SK-N-MC (cell line): ENCODE results near the gene DPH1.
"Not testable (repeated sequence)": the region's sequence is repeated elsewhere in the genome, so short reads cannot be mapped to it uniquely, and the experiment has no call there.

Experiments used
- DNase-seq: peaks from one replicate; pipeline ENCODE4 v3.0.0-alpha.2; 2011; ENCODE audit warnings: low read depth, low spot score
- H3K27ac ChIP-seq: fragments of 200-600 bp; sonication (generic); 2 replicates; pipeline ENCODE4 v1.5.1; 2016; ENCODE audit warnings: mixed run types
- H3K36me3 ChIP-seq: fragments of 200-600 bp; sonication (generic); 2 replicates; pipeline ENCODE4 v1.6.1; 2017; ENCODE audit warnings: antibody characterized with exemption, low read length, mixed read lengths; ENCODE audit not compliant: insufficient read depth
- H3K4me3 ChIP-seq: fragments of 200-600 bp; sonication (generic); 2 replicates; pipeline ENCODE4 v1.5.1; 2016
- H3K9ac ChIP-seq: fragments of 200-600 bp; sonication (generic); 2 replicates; pipeline ENCODE4 v1.8.0; 2017; ENCODE audit warnings: mixed run types, mixed read lengths; ENCODE audit not compliant: insufficient read length
- H3K9me3 ChIP-seq: fragments of 200-600 bp; sonication (generic); 2 replicates; pipeline ENCODE4 v1.6.1; 2017; ENCODE audit warnings: low read depth, mild to moderate bottlenecking, antibody characterized with exemption, low read length, moderate library complexity, mixed read lengths
- EZH2 ChIP-seq: fragments of 200-600 bp; sonication (generic); IDR thresholded peaks from one replicate; pipeline ENCODE4 v1.6.1; 2017; ENCODE audit warnings: antibody characterized with exemption
- FOXP2 ChIP-seq: optimal IDR thresholded peaks from 2 replicates; pipeline ENCODE3; 2011; ENCODE audit warnings: mild to moderate bottlenecking, moderate library complexity; ENCODE audit not compliant: insufficient read depth; ENCODE audit errors: extremely low read length, control extremely low read depth
- POLR2AphosphoS5 ChIP-seq: IDR thresholded peaks from 2 replicates; pipeline ENCODE4 v1.6.1; 2012; ENCODE audit warnings: mild to moderate bottlenecking, low read depth, low read length, borderline replicate concordance

Gene DPH1

DNA sequence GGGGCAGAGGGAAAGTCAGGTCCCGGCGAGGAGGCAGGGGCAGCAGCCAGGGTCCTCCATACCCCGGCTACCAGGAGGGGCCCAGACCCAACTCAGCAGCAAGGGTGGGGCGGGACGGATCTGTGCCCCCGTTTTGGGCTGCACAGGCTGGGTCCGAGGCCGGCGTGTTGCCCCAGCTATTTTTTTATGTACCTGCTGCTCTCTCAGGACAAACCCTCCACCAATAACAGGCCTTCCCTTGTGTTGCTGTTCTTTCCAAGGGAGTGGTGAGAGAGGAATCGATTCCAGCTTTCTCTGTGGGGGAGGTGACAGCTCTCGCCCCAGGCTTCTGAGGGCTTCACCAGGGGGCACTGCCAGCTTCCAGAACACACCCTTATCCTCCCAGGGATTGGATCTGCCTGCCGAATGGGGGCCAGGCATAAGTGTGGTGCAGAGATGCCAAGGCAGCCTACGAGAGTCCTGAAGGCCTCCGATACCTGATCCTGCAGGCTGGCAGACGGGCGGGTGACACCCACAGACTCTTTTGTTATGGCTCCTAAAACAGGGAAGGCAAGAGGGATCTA lies 27.1 kb upstream of the DPH1 start:
- no peak for DNase-seq
- TF ChIP-seq FOXP2 (no peak), EZH2 (no peak), POLR2AphosphoS5 (no peak)
- Histone ChIP-seq H3K9me3 (no peaks in the 10 kb centered on the region), H3K36me3 (no peaks in the 10 kb centered on the region), H3K4me3 (no peak overlapping the region), H3K27ac (peak overlapping the region; percentile 42; the same call in 1 of the 2 replicates), H3K9ac (no peak overlapping the region)

- DNase-seq, result no peak
- Histone ChIP-seq H3K4me3 (no peak overlapping the region), H3K36me3 (no peaks in the 10 kb centered on the region), H3K9me3 (no peaks in the 10 kb centered on the region), H3K9ac (no peak overlapping the region), H3K27ac (no peak overlapping the region)
- TF ChIP-seq POLR2AphosphoS5 (no peak), FOXP2 (no peak), EZH2 (no peak)
Measured at GRCh38 chr17:2003525-2003924, 26.4 kb upstream of the DPH1 start.

GRCh38 chr17:2004435-2004952 lies 25.5 kb upstream of the DPH1 start:
- no peaks in the 10 kb centered on the region for H3K36me3 ChIP-seq
- TF ChIP-seq POLR2AphosphoS5, result no peak
- no peak for TF ChIP-seq FOXP2
- H3K9ac ChIP-seq, result no peak overlapping the region
- H3K27ac ChIP-seq, result no peak overlapping the region
- DNase-seq, result no peak
- no peak overlapping the region for H3K4me3 ChIP-seq
- H3K9me3 ChIP-seq, result no peaks in the 10 kb centered on the region

DNA sequence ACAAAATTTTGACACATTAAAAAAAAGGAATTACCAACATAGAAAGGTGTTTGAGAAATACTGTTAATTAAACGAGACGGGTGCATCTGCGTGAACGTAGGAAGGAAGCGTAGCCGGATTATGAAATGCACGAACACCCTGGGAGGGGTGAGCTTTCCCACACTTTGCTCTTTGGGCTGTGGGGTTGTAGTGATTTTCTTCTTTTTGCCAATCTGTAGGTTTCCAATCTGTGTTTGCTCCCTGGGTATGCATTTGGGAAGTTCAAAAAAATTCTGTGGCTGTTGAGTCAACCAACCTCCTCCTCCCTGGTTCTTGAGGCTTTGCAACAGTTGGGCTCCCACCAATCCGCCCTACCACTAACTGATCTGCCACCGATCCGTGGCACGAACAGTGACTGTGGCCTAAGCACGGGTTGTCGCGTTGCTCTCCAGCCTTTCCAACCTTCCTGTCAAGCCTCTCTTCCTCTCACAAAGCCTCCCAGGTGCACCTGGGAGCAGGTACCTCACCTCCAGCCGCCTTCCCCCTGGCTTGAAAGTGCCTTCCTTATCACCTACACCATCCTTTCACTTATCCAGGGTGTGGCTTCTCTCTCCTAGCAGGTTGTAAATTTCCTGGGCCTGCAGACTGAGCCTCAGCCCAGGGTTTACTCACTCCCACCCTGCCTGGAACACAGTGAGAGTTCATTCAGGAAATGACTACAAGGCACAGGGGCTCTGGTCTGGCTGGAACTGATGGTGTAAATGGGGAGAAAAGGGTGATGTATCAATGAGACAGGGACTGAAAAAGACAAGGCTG lies 21.4 kb upstream of the DPH1 start:
- no peak overlapping the region for H3K4me3 ChIP-seq
- no peak for DNase-seq
- H3K27ac ChIP-seq, result no peak overlapping the region
- H3K9me3 ChIP-seq, result no peaks in the 10 kb centered on the region
- TF ChIP-seq FOXP2 (no peak), POLR2AphosphoS5 (no peak), EZH2 (no peak)
- H3K9ac ChIP-seq, result no peak overlapping the region
- H3K36me3 ChIP-seq, result no peaks in the 10 kb centered on the region

DNA sequence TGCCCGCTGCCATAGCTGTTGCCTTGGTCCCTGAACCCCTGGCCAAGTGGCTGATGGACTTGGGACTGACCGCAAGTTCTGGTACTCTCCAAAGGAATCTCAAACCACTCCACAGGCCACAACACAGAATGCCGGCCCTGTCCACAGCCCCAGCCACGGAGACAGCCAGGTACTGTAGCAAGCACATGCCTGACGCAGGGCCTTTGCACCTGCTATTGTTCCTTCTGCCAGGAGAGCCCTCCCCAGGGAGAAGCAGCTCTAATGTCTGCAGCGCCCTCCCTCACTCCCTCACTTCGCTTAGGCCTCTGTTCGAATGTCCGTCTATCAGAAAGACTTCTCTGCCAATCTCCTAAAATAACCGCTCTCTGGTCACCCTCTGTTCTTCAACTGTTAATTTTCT lies 20.2 kb upstream of the DPH1 start:
- H3K9me3 ChIP-seq, result no peaks in the 10 kb centered on the region
- H3K4me3 ChIP-seq, result no peak overlapping the region
- no peak for DNase-seq
- no peaks in the 10 kb centered on the region for H3K36me3 ChIP-seq
- H3K9ac ChIP-seq, result no peak overlapping the region
- no peak for TF ChIP-seq FOXP2
- no peak for TF ChIP-seq POLR2AphosphoS5
- no peak for TF ChIP-seq EZH2
- no peak overlapping the region for H3K27ac ChIP-seq

DNA sequence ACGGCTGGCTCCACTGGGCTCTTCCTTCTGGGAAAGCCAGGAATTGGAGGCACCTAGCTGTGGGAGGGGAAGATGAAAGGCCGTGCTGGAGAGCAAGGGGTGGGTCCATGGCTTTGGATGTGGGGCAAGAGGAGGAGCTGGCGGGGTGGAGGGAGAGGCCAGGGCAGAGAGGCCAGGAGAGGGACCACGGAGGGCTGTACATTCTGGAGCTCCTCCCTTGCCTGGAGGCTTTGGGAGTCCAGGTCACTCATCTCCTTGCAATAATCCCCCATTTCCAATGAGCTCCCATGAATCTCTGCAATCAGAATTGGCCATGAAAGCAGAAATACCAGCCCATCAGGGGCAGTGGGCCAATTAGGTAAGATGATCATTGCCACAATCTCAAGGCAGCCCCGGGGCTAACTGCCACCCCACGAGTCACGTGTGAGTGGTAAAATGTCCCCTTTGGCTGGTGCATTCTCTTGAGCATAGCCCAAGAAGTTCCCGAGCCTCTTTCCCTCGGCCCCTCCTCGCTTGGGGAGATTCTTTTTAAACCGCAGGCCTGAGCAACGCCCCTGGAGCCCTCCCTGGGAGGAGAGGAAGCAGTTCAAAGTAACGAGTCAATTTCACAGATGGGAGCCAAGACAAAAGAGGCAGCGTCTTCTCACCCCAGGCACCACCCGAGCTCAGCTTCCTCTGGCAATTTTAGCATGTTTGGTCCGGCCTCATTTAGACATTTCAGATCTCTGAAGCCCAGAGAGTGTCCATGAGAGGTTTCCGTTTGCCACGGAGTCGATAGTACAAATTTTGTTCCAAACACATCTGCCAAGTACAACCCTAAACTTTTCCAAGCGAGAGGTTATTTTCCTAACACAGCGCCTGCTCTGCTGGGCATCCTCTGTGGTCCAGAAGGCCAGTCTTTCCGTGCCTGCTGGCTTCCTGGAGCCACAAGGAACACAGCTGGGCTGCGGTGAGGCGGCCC lies 18.3 kb upstream of the DPH1 start:
- DNase-seq, result peak; percentile 16
- Histone ChIP-seq H3K36me3 (no peaks in the 10 kb centered on the region), H3K4me3 (peak overlapping the region; percentile 71), H3K27ac (peak overlapping the region; percentile 91), H3K9ac (peak overlapping the region; percentile 57), H3K9me3 (no peaks in the 10 kb centered on the region)
- TF ChIP-seq FOXP2 (no peak), EZH2 (no peak), POLR2AphosphoS5 (no peak)

DNA sequence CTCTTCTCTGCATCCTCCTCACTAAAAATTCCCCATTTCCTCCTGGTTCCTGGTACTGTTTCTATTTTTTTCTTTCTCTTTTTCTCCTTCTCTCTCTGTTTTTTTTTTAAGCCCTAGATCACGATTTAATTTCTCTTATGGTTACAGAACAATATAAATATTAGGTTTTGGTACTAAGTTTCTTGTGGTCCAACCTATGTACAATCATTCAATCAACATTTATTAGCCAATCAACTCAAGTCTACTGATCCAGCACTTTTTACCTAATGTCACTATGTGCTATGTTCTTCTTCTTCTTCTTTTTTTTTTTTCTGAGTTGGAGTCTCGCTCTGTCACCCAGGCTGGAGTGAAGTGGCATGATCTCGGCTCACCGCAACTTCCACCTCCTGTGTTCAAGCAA lies 17.5 kb upstream of the DPH1 start:
- DNase-seq, result no peak
- TF ChIP-seq EZH2 (no peak), POLR2AphosphoS5 (no peak), FOXP2 (no peak)
- peak overlapping the region; percentile 71 for H3K4me3 ChIP-seq
- H3K9me3 ChIP-seq, result no peaks in the 10 kb centered on the region
- H3K36me3 ChIP-seq, result no peaks in the 10 kb centered on the region
- H3K9ac ChIP-seq, result peak overlapping the region; percentile 57
- H3K27ac ChIP-seq, result peak overlapping the region; percentile 91

DNA sequence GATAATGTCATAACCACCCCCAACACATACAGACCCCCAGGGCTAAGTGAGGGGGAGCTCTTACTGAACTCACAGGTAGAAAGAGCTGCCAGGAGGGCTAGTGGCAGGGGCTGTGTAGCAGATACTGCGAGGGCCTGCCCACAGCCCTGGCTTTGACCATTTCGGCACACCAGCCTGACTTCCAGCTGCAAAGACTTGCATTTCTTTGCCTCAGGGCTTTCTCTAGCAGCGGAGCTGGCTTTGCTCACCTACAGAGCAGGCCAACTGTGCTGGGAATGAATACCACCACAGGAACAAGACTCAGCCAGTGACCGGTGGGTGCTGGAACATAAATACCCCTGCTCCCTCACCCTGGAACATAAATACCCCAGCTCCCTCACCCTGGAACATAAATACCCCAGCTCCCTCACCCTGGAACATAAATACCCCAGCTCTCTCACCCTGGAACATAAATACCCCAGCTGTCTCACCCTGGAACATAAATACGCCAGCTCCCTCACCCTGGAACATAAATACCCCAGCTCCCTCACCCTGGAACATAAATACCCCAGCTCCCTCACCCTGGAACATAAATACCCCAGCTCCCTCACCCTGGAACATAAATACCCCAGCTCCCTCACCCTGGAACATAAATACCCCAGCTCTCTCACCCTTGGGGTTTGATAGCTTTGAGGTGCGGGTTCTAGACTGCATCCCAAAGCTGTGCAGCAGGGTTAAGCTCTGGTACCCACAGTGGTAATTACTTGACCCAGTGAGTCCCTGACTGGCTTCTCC lies 16.5 kb upstream of the DPH1 start:
- not testable (repeated sequence) for H3K9me3 ChIP-seq, H3K9ac ChIP-seq, H3K36me3 ChIP-seq, H3K27ac ChIP-seq, DNase-seq, H3K4me3 ChIP-seq
